ENCODE data around the gene ETS1.

Gene ETS1

DNA sequence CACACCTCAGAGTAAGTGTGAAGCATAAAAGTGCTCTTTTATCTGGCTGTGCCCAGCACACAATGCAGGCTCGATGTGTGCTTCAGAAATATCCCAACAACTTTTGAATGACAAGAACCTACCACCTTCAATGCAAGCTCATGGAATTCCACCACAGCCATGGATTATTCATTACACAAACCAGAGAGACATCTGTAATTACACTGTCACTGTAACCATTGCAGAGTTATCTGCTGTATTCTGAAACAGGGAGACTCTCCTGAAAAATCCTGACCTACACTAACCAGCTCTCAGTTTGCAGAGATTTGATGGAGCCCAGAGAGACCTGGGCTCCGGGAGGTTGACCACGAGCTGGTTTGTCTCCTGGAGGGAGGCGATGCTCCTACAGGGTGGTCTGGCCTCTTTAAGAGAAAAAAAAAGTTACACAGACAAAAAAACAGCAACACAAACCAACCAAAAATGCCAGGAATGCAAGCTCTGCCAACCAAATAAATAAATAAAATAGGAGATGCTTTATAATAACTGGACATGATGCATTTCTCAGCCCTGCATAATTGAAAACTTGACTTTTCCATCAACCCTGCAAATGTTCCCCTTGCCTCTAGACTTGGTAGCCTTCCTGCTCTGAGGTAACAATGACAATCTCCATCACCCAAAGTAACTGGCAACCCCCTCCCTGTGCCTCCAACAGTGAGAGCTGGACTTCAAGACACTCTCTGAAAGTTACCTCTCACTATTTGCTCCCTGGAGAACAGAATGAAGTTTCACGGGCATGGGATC, 69.7 kb downstream of the ETS1 start:
- no peak for DNase-seq (ENCODE audit: low spot score)
- TF ChIP-seq, protein P1, sequence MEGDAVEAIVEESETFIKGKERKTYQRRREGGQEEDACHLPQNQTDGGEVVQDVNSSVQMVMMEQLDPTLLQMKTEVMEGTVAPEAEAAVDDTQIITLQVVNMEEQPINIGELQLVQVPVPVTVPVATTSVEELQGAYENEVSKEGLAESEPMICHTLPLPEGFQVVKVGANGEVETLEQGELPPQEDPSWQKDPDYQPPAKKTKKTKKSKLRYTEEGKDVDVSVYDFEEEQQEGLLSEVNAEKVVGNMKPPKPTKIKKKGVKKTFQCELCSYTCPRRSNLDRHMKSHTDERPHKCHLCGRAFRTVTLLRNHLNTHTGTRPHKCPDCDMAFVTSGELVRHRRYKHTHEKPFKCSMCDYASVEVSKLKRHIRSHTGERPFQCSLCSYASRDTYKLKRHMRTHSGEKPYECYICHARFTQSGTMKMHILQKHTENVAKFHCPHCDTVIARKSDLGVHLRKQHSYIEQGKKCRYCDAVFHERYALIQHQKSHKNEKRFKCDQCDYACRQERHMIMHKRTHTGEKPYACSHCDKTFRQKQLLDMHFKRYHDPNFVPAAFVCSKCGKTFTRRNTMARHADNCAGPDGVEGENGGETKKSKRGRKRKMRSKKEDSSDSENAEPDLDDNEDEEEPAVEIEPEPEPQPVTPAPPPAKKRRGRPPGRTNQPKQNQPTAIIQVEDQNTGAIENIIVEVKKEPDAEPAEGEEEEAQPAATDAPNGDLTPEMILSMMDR (IDR thresholded peaks at IDR 0.05; ENCODE audit: extremely low read depth, missing control alignments), result no peak

DNA sequence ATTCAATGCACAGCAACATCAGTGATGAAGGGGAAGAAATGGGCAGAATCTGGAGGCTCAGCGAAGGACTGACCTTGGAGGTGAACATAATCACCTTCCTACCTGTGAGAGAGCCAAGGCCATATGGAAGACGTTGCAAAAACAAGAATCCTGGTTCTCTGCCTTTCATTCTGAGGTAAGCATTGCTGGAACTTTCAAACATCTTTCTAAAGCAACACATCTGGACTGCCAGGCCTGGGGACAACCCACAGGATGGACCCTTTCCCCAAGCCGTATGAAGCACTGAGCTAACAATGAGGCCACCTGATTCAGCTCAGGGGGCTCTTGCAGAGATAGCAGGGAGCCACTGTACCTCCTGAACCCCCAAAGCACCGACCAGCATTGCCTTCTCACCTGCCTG, 70.5 kb downstream of the ETS1 start:
- TF ChIP-seq, protein P1 (IDR thresholded peaks at IDR 0.05; ENCODE audit: extremely low read depth, missing control alignments), result no peak
- DNase-seq (ENCODE audit: low spot score), result no peak

DNA sequence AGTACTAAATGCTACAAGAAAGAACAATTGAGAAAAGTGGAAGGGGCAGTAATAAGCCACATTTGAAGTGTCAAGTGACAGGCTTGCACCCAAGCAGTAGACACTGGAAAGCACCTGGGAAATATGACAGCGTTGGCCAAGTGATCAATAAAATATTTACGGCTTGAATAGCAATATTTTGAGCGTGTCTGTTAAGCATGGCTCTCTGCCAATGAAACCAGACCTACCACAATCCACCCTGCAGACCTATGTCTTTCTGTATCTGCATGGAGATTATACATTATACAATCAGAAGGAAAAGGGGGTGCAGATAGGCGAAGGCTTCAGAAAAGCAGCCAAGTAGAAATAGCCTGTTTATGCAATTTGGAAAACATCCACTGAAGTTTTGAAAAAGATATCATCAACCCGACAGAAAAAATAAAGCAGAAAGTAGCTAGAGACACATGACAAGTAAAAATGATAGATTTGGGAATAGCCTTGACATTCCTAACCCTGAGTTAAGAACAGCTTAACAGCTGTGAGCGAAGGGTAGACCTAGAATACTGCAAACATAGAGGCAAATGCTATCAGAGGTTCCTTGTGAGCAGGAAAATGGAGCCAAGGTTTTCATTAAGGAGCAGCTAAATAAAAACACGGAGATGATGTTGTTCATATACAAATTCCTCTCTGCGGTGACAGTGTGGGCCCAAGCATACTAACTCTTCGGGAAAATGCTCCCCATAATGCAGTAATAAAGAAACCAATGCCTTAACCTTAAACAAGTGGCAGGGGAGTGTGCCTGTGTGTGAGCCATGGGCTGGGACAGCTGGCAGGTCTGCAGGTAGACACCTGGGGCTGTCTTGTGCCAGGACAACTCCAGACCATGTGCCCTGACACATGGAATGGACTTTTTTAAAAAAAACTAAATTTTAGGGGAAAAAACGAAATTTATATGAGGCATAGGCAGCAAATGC, 71.3 kb downstream of the ETS1 start:
- DNase-seq (ENCODE audit: low spot score), result no peak

DNA sequence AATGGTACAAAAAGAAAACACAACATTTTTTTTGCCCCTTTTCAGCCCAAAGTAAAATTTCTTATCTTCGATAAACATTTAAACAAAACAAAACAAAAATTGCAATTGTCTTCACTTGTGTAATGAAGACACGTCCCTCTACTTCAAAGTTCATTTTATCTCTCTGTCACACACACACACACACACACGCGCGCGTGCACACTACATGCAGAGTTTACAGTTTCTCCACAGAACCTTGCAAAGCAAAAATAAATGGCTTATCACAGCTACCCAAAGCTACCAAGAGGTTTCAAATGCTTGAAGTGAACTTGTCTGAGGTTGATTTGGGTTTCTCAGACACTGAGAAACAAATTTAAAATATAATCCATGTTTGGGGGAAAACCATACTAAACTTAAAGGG, 72.3 kb downstream of the ETS1 start:
- no peak for DNase-seq (ENCODE audit: low spot score)
- TF ChIP-seq, protein P1 (IDR thresholded peaks at IDR 0.05; ENCODE audit: extremely low read depth, missing control alignments), result no peak

More for the DNA sequence above, 71.3 kb downstream of the ETS1 start:
- TF ChIP-seq, protein P1 (IDR thresholded peaks at IDR 0.05; ENCODE audit: extremely low read depth, missing control alignments), result no peak

DNA sequence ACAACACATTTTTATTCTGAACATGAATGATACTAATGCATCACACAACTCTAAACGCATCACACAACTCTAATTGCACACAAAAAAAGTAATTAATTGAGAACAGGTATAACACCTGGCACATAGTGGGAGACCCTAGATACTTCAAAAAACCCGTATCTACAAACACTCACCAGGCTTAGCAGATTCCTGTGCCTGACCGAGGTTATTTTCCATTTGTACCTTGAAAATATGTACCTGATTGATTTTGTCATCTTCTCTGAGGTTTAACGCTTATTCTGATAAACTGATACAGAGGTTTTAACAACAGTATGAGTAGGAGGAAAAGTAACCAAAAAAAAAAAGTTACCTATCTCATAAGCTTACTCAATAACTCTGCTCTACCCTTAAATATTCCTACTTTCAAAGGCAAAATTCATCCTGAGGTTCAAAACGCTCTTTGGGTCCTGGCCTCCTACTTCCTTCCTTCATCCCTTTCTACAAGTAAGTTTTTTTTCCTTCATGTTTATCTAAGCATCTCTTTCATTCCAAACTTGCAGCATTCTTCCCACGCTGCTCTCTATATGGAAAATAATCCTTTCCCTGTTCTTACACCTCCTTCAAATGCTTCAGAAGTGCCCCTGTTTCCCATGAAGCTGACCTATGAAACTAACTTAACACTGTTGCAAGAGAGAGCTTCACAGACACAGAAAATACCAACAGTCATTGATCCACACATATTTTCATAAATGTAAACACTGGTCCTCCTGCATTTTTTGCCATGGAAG, 73.3 kb downstream of the ETS1 start:
- no peak for DNase-seq (ENCODE audit: low spot score)
- TF ChIP-seq, protein P1 (IDR thresholded peaks at IDR 0.05; ENCODE audit: extremely low read depth, missing control alignments), result no peak

DNA sequence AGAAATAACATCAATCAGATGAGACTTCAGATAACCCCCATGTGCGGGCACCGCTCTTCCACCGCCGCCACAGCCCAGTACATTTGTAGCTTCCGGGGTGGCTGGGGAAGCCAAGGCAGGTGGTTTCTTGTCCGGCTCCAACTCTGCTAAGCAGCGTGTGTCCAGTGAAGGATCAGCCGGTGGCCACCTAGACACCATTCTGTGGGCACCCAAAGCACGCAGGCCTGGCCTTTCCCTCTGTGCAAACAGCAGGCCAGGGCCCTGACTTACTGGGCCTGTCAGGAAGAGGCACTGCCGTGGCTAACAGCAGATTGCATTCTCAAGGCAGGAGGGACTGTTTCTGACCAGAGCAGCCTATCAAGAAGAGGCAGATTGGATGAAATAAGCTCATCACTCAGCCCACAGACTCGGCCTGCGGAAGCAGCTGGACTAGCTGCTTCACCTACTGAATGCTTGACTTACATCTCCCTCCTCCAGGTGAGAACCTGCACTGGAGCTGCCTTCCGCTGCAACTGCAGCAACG, 74.8 kb downstream of the ETS1 start:
- TF ChIP-seq, protein P1 (IDR thresholded peaks at IDR 0.05; ENCODE audit: extremely low read depth, missing control alignments), result no peak
- DNase-seq (ENCODE audit: low spot score), result no peak

All from GM20000 (cell line).